HL-60 (cell line): ENCODE data around the gene KBTBD6.

Experiments
- DNase-seq, 2 experiments: peaks; one replicate each; pipeline ENCODE4 v3.0.0-alpha.2; 2010 to 2020; ENCODE audit warnings: low read depth in 1 of 2, low spot score in 1 of 2
- H3K27ac ChIP-seq: fragments of 250-450 bp; sonication (Bioruptor Pico); replicated peaks from 2 replicates; pipeline ENCODE4 v1.5.1; 2020; ENCODE audit warnings: mild to moderate bottlenecking, moderate library complexity
- H3K27me3 ChIP-seq: fragments of 250-450 bp; sonication (Bioruptor Pico); 2 replicates; pipeline ENCODE4 v1.5.1; 2021; ENCODE audit warnings: mild to moderate bottlenecking, moderate library complexity; ENCODE audit not compliant: insufficient read depth, poor library complexity, severe bottlenecking
- H3K4me3 ChIP-seq: replicated peaks from 2 replicates; pipeline ENCODE4 v1.5.1; 2011; ENCODE audit warnings: mild to moderate bottlenecking, control low read depth, low read length; ENCODE audit not compliant: insufficient read depth
- CTCF ChIP-seq: IDR thresholded peaks from one replicate; pipeline ENCODE4 v1.5.1; 2011; ENCODE audit warnings: low read length, control low read depth, inconsistent platforms; ENCODE audit not compliant: insufficient read depth
- GABPA ChIP-seq: IDR thresholded peaks from 2 replicates; pipeline ENCODE4 v1.6.1; 2012; ENCODE audit warnings: low read depth
- POLR2AphosphoS5 ChIP-seq: IDR thresholded peaks from 2 replicates; pipeline ENCODE4 v1.6.1; 2012; ENCODE audit warnings: low read depth
- SPI1 ChIP-seq: IDR thresholded peaks from 2 replicates; pipeline ENCODE4 v1.6.1; 2012; ENCODE audit warnings: low read depth, mild to moderate bottlenecking, borderline replicate concordance
- TF ChIP-seq, protein P1 (sequence below): IDR thresholded peaks from 2 replicates; pipeline ENCODE4 v1.6.1; 2012; ENCODE audit warnings: low read depth; ENCODE audit not compliant: insufficient replicate concordance

KBTBD6 gene

DNA sequence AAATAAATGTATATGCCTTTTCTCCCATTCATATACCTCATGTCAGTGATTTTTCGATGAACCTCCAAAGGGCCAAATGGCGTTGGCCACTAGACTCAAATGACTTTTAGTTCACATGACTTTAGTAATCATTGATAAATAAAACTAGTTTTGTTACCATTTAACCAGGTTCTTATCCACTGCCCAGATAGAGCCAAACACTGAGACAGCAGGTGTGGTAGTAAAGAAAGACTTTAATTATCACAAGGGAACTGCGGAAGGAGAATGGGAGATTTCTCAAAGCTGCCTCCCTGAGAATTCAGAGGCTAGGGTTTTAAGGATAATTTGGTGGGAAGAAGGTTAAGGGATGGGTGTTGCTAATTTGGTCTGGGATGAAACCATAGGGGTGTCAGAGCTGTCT lies 19.4 kb upstream of the KBTBD6 start:
- no peak overlapping the region for H3K4me3 ChIP-seq
- no peak for TF ChIP-seq POLR2AphosphoS5
- TF ChIP-seq SPI1 = no peak
- TF ChIP-seq GABPA = no peak
- TF ChIP-seq, protein P1, sequence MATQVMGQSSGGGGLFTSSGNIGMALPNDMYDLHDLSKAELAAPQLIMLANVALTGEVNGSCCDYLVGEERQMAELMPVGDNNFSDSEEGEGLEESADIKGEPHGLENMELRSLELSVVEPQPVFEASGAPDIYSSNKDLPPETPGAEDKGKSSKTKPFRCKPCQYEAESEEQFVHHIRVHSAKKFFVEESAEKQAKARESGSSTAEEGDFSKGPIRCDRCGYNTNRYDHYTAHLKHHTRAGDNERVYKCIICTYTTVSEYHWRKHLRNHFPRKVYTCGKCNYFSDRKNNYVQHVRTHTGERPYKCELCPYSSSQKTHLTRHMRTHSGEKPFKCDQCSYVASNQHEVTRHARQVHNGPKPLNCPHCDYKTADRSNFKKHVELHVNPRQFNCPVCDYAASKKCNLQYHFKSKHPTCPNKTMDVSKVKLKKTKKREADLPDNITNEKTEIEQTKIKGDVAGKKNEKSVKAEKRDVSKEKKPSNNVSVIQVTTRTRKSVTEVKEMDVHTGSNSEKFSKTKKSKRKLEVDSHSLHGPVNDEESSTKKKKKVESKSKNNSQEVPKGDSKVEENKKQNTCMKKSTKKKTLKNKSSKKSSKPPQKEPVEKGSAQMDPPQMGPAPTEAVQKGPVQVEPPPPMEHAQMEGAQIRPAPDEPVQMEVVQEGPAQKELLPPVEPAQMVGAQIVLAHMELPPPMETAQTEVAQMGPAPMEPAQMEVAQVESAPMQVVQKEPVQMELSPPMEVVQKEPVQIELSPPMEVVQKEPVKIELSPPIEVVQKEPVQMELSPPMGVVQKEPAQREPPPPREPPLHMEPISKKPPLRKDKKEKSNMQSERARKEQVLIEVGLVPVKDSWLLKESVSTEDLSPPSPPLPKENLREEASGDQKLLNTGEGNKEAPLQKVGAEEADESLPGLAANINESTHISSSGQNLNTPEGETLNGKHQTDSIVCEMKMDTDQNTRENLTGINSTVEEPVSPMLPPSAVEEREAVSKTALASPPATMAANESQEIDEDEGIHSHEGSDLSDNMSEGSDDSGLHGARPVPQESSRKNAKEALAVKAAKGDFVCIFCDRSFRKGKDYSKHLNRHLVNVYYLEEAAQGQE = no peak
- TF ChIP-seq CTCF = no peak
- H3K27ac ChIP-seq = no peak overlapping the region
- H3K27me3 ChIP-seq = no peaks in the 10 kb centered on the region
- no peak for DNase-seq

- H3K27ac ChIP-seq = no peak overlapping the region
- no peaks in the 10 kb centered on the region for H3K27me3 ChIP-seq
- H3K4me3 ChIP-seq = no peak overlapping the region
- no peak for DNase-seq
- TF ChIP-seq GABPA = no peak
- TF ChIP-seq, protein P1 = no peak
- TF ChIP-seq POLR2AphosphoS5 = no peak
- no peak for TF ChIP-seq SPI1
- TF ChIP-seq CTCF = no peak
These were observed 17.5 kb upstream of the KBTBD6 start for GRCh38 chr13:41150058-41150457.

GRCh38 chr13:41148419-41149283 lies 16.0 kb upstream of the KBTBD6 start:
- Histone ChIP-seq H3K27me3 (no peaks in the 10 kb centered on the region), H3K4me3 (no peak overlapping the region), H3K27ac (no peak overlapping the region)
- TF ChIP-seq POLR2AphosphoS5 = no peak
- TF ChIP-seq, protein P1 = no peak
- TF ChIP-seq GABPA = no peak
- no peak for TF ChIP-seq CTCF
- TF ChIP-seq SPI1 = no peak
- no peak for DNase-seq
